ENCODE data around the gene PARN.

DNA sequence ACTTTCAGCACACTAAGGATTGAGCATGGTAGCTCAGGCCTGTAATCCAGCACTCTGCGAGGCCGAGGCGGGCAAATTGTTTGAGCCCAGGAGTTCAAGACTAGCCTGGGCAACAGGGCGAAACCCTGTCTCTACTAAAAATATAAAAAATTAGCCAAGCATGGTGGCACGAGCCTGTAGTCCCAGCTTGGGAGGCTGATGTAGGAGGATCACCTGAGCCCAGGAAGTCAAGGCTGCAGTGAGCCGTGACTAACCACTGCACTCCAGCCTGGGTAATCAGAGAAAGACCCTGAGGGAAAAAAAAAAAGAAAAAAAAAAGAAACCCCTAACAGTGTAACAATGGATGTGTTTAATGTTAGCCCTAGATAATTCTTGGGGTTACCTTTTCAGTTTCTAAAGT, 24.0 kb downstream of the PARN start:
- TF ChIP-seq CTCF (IDR thresholded peaks at IDR 0.05) (no peak), POLR2AphosphoS5 (IDR thresholded peaks at IDR 0.05; ENCODE audit: low read depth, low read length) (no peak)
